ENCODE measurements around the gene EHMT1.

- TF ChIP-seq POLR2A (IDR thresholded peaks at IDR 0.05) (no peak), CTCF (IDR thresholded peaks at IDR 0.05) (no peak), EP300 (IDR thresholded peaks at IDR 0.05) (no peak)
These were observed 163.2 kb downstream of the EHMT1 start for GRCh38 chr9:137781906-137782585.
